Measurements from ENCODE around the gene CYP26C1. TPM values are rescaled to one million over a fixed set of nuclear protein-coding genes. Genes with fewer than 3 reads are reported as not detected.
A peak's percentile ranks its signal among the peaks of the same experiment; 100 is the strongest.

The CYP26C1 gene
- total and polyA plus RNA-seq, 3 donors from 2014 or later, result 0.17 to 0.68 (median 0.31) TPM

- WGBS, 2 donors, result 73 to 82% methylated on average over 2 of the region's 2 CpGs
- Histone ChIP-seq H3K4me3 (no peak overlapping the region), H3K27me3 (no peaks in the 10 kb centered on the region), H3K4me1 (peaks cover 28% of the 10 kb centered on the region), H3K27ac (no peak overlapping the region), H3K36me3 (ENCODE audit: low read depth, missing control alignments) (no peaks in the 10 kb centered on the region), H3K9me3 (no peaks in the 10 kb centered on the region)
- TF ChIP-seq, protein P1, sequence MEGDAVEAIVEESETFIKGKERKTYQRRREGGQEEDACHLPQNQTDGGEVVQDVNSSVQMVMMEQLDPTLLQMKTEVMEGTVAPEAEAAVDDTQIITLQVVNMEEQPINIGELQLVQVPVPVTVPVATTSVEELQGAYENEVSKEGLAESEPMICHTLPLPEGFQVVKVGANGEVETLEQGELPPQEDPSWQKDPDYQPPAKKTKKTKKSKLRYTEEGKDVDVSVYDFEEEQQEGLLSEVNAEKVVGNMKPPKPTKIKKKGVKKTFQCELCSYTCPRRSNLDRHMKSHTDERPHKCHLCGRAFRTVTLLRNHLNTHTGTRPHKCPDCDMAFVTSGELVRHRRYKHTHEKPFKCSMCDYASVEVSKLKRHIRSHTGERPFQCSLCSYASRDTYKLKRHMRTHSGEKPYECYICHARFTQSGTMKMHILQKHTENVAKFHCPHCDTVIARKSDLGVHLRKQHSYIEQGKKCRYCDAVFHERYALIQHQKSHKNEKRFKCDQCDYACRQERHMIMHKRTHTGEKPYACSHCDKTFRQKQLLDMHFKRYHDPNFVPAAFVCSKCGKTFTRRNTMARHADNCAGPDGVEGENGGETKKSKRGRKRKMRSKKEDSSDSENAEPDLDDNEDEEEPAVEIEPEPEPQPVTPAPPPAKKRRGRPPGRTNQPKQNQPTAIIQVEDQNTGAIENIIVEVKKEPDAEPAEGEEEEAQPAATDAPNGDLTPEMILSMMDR (IDR thresholded peaks at IDR 0.05), result no peak
- TF ChIP-seq POLR2A (IDR thresholded peaks at IDR 0.05), result no peak
- no peak for DNase-seq
- intact Hi-C loops (cut with DNase I; ENCODE audit: low total_unique reads), result no loop called here
These were observed 16.3 kb downstream of the CYP26C1 start for GRCh38 chr10:93076871-93077270.

GRCh38 chr10:93077860-93078337 is 17.3 kb downstream of the CYP26C1 start:
- Histone ChIP-seq H3K27me3 (no peaks in the 10 kb centered on the region), H3K27ac (no peak overlapping the region), H3K4me3 (no peak overlapping the region), H3K9me3 (no peaks in the 10 kb centered on the region), H3K4me1 (peaks cover 17% of the 10 kb centered on the region), H3K36me3 (ENCODE audit: low read depth, missing control alignments) (no peaks in the 10 kb centered on the region)
- DNase-seq, result no peak
- 76 to 84% methylated on average over 5 of the region's 5 CpGs for WGBS, 2 donors
- intact Hi-C loops (cut with DNase I; ENCODE audit: low total_unique reads), result no loop called here
- TF ChIP-seq POLR2A (IDR thresholded peaks at IDR 0.05), result no peak
- TF ChIP-seq, protein P1 (IDR thresholded peaks at IDR 0.05), result no peak

DNA sequence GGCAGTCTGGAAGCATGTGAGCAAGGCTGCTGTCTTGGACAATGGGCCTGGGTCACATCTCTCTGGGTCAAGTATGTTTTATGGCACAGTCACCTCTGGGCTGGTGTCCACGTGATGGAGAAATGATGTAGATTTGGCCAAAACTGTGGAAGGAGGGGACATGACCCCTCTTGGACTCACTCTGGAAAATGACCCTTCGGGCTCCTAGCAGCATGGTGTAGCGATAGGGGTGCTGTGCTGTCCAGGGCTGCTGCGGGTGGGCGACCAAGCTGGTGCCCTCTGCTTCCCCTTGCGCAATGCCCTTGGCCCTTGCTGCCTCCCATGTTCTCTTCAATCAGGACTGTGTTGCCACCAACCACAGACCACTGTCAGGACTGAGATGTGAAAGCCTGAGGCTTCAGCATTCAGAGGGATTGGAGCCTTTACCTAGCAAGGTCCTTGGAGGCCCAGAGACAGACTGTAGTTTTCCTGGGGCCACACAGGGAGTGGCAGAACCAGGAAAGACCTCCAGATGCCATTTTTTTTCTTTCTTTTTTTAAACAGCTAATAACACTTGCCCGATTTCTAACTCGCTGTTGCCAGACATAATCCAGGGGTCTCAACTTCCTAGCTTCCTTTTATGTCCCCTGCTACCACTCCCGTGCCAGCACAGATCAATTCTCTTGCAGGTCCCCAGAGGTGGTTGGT is 19.2 kb downstream of the CYP26C1 start:
- TF ChIP-seq, protein P1 (IDR thresholded peaks at IDR 0.05), result no peak
- TF ChIP-seq POLR2A (IDR thresholded peaks at IDR 0.05), result no peak
- no peaks in the 10 kb centered on the region for H3K4me1 ChIP-seq
- H3K9me3 ChIP-seq, result no peaks in the 10 kb centered on the region
- intact Hi-C loops (cut with DNase I; ENCODE audit: low total_unique reads), result loop anchor here (10.0 kb wide), 1 partner anchor 265 kb away; no protein-coding TSS in a partner anchor
- no peaks in the 10 kb centered on the region for H3K27me3 ChIP-seq
- no peak overlapping the region for H3K4me3 ChIP-seq
- no peaks in the 10 kb centered on the region for H3K36me3 ChIP-seq (ENCODE audit: low read depth, missing control alignments)
- no peak for DNase-seq
- WGBS, 2 donors, result 37 to 50% methylated on average over 8 to 9 of the region's 9 CpGs
- no peak overlapping the region for H3K27ac ChIP-seq

- Histone ChIP-seq H3K27me3 (no peaks in the 10 kb centered on the region), H3K36me3 (ENCODE audit: low read depth, missing control alignments) (no peaks in the 10 kb centered on the region), H3K27ac (no peak overlapping the region), H3K4me3 (no peak overlapping the region), H3K9me3 (no peaks in the 10 kb centered on the region), H3K4me1 (no peaks in the 10 kb centered on the region)
- intact Hi-C loops (cut with DNase I; ENCODE audit: low total_unique reads), result loop anchor here (10.0 kb wide), 1 partner anchor 264 kb away; no protein-coding TSS in a partner anchor
- no peak for TF ChIP-seq POLR2A (IDR thresholded peaks at IDR 0.05)
- TF ChIP-seq, protein P1 (IDR thresholded peaks at IDR 0.05), result peak; percentile 75 to 82 (median 77)
- 39 to 49% methylated on average over 22 of the region's 22 CpGs for WGBS, 2 donors
- peak; percentile 76 for DNase-seq
These were observed 19.9 kb downstream of the CYP26C1 start for GRCh38 chr10:93080350-93081046.
